RWPE1 (cell line): Measurements from ENCODE around the gene KCNQ1.

Experiments used
- CTCF ChIA-PET: fragments of 350-600 bp; sonication (Branson Sonifier 250); formaldehyde crosslinking; extraction: SDS; loops from one replicate; lab custom pipeline; 2021; lab: Yijun Ruan, JAX
- POLR2A ChIA-PET: fragments of 400-600 bp; formaldehyde crosslinking; extraction: SDS; loops from one replicate; lab custom pipeline; 2020; ENCODE audit warnings: antibody characterized with exemption; ENCODE audit not compliant: low non-redundant PET; lab: Yijun Ruan, JAX
- DNase-seq: peaks from one replicate; pipeline ENCODE4 v3.0.0; 2012; ENCODE audit warnings: low spot score
- H3K27ac ChIP-seq: fragments of 450-650 bp; 2 replicates; pipeline ENCODE4 v1.5.1; 2017
- CTCF ChIP-seq: fragments of 450-650 bp; conservative IDR thresholded peaks from 2 replicates; pipeline ENCODE4 v1.5.1; 2017; ENCODE audit warnings: low read depth, mild to moderate bottlenecking

The KCNQ1 gene

GRCh38 chr11:2701898-2702434, 257.2 kb downstream of the KCNQ1 start:
- peak overlapping the region; percentile 82; the same call in 1 of the 2 replicates for H3K27ac ChIP-seq
- TF ChIP-seq CTCF, result no peak
- ChIA-PET POLR2A (no interaction called here), CTCF (interaction anchor here (0.7 to 1.0 kb wide), 2 partner anchors 10 to 76 kb away, joined by 3 to 4 read pairs; no protein-coding TSS in a partner anchor)
- no peak for DNase-seq

DNA sequence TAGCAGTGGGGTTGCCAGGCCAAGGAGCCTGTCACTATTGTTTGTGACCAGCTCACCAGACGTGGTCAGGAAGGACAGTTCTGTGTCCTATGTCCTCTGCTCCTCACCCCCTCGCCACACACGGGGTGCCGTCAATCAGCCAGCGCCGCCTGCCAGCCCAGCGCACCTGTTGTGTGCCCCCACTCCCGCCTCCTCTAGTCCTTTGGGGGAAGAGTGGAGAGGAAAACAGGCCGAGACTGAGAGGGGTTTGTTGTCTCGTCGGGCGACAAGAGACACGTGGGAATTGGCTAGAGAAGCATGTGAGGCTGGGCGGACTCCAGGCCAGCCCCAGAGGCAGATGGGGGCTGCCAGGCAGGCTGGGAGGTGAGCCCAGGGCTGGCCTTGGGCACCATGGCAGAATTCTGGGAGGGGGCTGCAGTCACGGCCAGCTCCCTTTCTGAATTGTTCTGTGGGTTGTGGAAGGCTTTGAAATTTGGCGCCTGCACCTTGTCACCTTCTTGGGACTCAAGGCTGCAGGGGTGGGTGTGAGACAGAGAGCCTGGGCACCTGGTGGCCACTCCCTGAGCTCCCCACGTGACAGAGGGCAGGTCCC, 258.1 kb downstream of the KCNQ1 start:
- ChIA-PET POLR2A (no interaction called here), CTCF (interaction anchor here (0.6 to 1.0 kb wide), 2 partner anchors 11 to 164 kb away, joined by 3 read pairs; no protein-coding TSS in a partner anchor)
- no peak for TF ChIP-seq CTCF
- DNase-seq, result no peak
- no peak overlapping the region for H3K27ac ChIP-seq

GRCh38 chr11:2703363-2704141, 258.7 kb downstream of the KCNQ1 start:
- TF ChIP-seq CTCF, result no peak
- H3K27ac ChIP-seq, result no peak overlapping the region
- DNase-seq, result no peak
- POLR2A ChIA-PET, result no interaction called here
- CTCF ChIA-PET, result interaction anchor here (0.6 kb wide), 1 partner anchor 164 kb away, joined by 3 read pairs; no protein-coding TSS in a partner anchor

GRCh38 chr11:2704356-2704755, 259.5 kb downstream of the KCNQ1 start:
- no peak overlapping the region for H3K27ac ChIP-seq
- DNase-seq, result no peak
- TF ChIP-seq CTCF, result no peak
- POLR2A ChIA-PET, result no interaction called here
- CTCF ChIA-PET, result interaction anchor here (0.6 kb wide), 1 partner anchor 163 kb away, joined by 3 read pairs; no protein-coding TSS in a partner anchor

DNA sequence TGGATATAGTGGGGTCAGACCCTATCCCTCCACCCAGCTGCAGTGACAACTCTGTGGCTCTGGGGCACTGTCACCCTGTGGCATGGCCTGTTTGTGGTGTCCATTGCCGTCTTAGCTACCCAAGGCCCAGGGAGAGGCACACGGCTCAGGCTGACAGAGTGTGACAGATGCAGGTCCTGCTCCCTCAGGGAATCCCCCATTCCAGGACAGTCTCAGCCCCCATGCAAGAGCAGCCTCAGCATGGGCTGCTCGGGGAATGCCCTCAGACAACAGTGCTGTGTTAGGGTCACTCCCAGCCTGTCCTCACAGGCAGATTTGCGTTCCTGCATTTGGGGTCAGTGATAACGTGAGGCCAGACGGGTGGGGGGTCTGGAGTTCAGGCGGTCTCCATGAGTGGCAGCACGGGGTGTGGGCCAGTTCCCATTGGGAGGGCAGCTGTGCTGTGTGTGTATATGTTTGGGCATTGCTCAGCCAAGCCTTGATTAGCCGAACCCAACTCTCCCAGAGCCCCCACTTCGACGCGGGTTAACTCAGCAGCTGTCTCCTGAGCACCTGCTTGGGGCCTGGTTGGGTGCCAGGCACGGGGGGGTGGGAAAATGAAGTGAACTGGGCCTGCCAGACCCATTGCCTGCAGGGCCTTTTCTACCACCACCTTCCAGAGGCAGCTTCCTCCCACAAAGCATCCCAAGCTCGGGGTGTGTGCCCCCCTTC, 260.2 kb downstream of the KCNQ1 start:
- H3K27ac ChIP-seq, result no peak overlapping the region
- no peak for TF ChIP-seq CTCF
- ChIA-PET CTCF (interaction anchor here (0.6 kb wide), 1 partner anchor 162 kb away, joined by 3 read pairs; no protein-coding TSS in a partner anchor), POLR2A (no interaction called here)
- DNase-seq, result no peak

DNA sequence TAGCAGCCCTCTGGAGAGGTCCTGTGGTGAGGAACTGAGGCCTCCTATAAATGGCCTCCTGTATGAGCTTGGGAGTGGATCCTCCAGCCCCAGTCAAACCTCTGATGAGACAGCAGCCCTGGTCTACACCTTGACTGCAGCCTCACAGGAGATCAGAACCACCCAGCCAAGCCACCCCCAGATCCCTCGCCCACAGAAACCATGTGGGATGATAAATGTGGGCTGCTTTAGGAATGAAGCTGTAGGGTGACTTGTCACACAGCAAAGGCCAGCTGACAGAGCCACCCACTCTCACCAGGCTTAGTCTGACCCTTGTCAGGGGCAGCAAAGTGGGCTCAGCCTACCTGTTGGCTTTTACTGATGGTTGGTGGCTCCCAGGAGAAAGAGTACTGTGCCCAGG, 261.5 kb downstream of the KCNQ1 start:
- ChIA-PET CTCF (no interaction called here), POLR2A (no interaction called here)
- DNase-seq, result no peak
- no peak for TF ChIP-seq CTCF
- H3K27ac ChIP-seq, result no peak overlapping the region
